GM18519 (cell line): Measurements from ENCODE around the gene CAMK1D.

Source experiments
- ATAC-seq: cut with Tn5 transposase; IDR thresholded peaks from one replicate; pipeline ENCODE4 v1.9.1; 2021; ENCODE audit warnings: mild to moderate bottlenecking, moderate library complexity; ENCODE audit not compliant: unreplicated experiment, low FRiP score

The CAMK1D gene

DNA sequence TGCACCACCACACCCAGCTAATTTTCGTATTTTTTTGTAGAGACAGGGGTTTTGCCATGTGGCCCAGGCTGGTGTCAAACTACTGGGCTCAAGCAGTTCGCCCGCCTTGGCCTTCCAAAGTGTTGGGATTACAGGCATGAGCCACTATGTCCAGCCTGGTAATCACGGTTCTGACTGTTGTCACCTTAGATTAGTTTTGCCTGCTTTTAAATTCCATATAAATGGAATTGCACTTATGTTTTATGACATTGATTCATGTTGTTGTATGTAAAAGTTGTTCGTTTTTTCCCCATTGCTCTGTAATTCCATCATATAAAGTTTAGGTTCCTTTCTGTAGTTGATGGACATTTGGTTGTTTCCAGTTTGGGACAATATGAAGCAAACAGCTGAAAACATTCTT, 106.0 kb downstream of the CAMK1D start:
- ATAC-seq: no peak

DNA sequence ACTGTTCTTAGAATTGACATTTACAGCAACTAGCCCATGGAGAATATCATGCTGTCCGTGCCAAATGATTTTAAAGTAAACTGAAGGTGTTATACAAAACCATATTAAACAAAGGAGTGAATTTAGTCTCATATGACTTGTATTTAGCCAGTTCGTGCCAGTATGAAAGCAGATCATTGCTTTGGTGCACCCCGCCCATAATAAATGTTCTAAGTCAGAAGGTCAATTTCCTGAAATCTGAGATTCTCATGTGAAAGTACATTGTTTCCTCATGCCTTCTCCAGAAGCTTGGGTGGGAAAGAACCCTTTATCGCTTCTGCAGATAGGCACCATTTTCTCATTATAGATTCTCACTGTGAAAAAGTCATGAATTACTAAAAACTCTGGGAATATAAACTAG, 106.4 kb downstream of the CAMK1D start:
- ATAC-seq: no peak

DNA sequence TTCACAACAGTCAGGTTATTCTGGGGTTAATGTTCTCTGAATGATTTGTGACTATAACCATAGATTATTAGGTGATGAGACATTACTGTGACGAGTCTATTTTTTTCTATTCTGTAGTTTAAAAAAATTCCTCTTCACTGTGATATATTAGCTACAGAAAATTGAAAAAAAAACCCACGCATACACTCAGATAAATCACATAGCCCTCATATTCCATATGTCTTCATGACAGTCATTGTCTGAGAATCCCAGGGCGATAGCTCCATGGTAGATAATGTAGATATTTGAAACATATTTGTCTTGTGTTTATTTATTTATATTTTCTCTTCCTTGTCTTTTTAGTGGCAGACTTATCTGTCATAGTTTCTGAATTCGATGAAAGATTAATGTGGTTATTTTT, 110.0 kb downstream of the CAMK1D start:
- no peak for ATAC-seq

DNA sequence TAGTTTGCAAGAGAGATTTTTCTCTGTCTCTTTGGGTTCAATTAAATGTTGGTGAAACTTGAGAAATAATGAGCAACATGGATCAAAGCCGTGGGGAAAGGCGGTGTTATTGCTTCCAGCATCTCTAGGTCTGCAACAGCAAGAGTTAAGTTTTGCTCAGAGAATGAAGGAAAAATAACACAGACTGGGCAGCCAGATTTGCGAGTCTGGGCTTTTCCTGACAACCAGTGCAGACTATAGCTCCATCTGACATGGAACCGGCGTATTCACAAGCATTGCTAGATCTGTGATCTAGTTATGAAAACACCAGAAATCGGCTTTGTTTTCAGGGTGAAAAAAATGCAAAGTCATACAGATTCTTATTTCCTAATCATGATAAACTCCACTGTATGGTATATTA, 110.4 kb downstream of the CAMK1D start:
- ATAC-seq: no peak

DNA sequence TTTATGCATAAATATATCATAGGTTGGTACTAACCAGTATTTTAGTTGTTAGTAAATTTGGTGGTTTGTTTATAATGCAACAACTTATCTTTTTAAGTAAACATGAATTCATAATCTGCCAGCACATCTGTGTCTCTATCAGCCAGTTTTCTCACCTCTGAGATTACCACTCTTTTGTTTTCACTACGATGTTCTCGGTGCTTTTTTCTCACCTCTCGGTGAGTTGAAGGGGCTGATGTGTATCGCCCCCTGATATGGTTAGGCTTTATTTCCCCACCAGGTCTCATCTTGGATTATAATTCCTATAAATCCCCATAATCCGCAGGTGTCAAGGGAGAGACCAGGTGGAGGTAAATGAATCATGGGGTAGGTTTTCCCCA, 114.1 kb downstream of the CAMK1D start:
- ATAC-seq: no peak

DNA sequence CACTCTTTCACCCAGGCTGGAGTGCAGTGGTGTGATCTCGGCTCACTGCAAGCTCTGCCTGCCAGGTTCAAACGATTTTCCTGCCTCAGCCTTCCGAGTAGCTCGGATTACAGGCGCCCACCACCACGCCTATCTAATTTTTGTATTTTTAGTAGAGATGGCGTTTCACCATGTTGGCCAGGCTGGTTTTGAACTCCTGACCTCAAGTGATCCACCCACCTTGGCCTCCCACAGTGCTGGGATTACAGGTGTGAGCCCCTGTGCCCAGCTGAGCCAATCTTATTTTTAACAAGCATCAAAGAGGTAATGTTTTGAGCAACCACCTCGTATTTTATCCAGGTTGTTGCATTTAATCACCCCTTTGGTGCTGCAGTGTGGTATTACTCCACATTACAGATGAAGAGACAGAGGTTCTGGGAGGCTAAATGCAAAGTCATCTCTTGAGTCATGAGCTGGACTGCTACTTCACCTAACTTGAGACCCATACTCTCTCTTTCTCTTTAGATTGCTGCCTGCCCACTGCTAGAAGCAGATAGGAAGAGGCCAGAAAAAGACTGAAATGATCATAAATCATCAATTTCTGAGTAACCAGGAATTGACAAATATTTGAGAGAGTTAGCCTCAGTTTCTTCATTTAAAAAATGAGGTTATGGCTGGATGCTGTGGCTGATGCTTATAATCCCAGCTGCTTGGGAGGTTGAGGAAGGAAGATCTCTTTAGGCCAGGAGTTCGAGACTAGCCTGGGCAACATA, 116.2 kb downstream of the CAMK1D start:
- no peak for ATAC-seq

DNA sequence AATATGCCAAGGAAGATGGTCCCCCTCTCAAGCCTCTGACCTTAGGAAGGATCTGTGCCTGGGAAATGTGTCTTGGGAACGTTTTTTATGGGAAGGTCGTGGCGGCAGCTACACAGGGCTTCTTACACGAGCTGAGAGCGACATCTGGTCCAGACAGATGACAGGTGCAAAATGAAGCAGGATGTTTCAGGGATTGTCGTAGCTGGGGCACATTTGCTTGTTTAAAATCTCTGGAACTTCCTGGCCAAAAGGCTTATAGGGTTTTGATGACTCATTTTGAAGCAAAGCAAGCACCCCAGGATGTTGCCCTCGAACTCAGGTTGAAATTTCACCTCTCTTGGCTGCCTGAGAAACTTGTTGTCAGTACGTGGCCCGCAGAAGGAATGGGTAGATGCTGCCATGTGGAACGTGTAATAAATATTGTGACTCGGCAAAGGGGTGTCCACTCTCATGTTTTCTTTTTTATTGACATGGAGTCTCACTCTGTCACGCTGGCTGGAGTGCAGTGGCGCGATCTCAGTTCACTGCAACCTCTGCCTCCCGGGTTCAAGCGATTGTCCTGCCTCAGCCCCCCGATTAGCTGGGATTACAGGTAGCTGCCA, 117.5 kb downstream of the CAMK1D start:
- ATAC-seq: no peak

DNA sequence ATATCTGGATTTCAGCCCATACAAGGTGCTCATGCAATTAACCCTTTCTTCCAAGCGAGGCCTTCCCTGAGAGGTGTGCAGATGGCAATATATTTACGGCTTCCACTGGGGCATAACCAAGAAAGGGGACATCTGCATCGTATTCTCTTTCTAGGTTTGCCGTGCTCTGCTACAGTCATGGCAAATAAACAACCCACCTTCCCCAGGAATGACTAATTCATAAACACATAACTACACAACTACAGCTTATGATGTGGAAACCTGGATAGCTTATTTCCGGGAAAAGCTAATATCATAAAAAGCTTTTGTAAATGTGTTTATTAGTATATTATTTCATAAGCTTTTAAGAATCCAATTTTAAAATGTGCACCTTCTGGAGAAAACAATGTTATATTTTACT, 120.0 kb downstream of the CAMK1D start:
- ATAC-seq: no peak

DNA sequence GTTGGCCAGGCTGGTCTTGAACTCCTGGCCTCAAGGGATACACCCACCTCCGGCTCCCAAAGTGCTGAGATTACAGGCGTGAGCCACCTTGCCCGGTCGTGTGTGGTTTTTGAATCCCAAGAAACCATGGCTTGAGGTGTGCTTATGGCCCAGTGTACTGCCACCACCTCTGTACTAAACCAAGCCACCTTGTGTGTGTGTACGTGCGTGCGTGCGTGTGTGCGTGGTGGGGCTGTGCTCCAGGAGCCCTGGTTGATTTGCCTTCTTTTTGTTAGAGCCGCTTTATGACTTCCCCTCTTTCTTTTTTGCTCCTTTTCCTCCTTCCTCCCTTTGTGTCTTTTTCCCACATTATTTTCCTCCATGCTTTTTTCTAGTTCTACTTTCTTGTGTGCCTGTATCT, 121.4 kb downstream of the CAMK1D start:
- no peak for ATAC-seq

DNA sequence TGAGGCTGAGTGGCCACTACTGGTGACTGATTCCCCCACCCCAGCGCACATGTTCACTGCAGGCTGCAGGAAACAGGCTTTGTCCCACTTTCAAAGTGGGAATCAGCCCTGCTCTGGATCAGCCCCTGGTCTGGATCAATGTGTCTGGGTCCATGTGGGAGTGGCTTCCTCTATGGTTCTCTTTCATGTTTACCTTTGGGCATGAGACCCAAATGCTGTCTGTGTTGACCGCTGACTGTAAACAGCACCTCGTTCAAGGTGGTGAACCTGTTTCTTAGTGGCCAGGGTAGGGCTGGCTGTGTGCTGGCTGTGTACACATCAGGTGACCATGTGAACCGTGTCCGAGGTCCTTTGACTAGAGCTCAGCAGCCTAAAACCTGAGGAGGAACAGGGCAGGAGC, 121.8 kb downstream of the CAMK1D start:
- ATAC-seq: no peak

DNA sequence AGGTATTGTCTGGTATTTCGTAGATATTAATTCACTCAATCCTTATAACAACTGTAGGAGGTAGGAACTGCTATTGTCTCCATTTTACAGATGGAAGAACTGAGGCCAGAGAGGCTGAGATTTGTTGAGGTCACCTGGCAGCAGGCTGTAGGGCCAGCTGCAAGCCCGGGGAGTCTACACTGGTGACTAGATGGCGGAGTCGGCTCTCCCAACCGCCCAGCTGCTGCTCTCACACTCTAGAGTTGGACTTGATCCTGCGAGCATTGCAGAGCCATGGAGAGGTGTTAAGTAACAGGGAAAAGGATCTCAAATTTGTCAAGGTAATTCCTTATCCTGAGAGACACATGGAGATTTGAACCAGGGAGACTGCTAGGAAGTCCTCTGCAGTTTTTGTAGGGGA, 124.1 kb downstream of the CAMK1D start:
- no peak for ATAC-seq

DNA sequence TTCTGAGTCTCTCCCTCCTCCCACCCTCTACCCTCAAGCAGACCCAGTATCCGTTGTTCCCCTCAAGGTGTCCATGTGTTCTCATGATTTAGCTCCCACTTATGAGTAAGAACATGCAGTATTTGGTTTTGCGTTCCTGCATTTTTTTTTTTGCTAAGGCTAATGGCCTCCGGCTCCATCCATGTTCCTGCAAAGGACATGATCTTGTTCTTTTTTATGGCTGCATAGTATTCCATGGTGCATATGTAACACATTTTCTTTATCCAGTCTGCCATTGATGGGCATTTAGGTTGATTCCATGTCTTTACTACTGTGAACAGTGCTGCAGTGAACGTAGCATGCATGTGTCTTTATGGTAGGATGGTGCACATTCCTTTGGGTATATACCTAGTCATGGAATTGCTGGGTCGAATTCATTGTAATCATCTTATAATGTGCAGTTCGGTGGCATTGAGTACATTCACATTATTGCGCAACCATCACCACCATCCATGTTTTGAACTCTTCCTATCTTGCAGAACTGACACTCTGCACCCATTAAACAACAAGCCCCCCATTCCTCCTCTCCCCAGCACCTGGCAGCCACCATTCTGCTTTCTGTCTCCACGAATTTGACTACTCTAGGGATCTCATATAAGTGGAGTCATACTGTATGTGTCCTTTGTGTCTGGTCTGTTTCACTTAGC, 125.5 kb downstream of the CAMK1D start:
- ATAC-seq: no peak

DNA sequence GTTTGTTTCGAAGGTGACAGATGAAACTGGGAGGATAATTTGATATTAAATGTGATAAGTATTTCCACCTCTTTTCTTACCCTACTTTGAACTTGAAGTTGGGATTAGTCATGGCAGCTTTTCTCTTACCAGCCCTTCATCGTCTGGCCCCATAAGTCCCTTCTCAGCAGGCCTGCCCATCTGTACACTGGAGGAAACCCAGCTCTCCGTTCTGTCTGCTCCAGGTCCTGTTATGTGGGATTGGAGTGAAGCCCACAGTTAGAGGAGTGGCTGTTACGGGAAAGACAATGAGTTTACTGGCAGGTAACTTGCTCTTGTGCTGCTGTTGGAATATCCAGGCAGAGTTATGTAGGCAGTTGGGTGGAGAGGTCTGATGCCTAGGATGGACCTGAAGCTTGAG, 127.3 kb downstream of the CAMK1D start:
- ATAC-seq: no peak

DNA sequence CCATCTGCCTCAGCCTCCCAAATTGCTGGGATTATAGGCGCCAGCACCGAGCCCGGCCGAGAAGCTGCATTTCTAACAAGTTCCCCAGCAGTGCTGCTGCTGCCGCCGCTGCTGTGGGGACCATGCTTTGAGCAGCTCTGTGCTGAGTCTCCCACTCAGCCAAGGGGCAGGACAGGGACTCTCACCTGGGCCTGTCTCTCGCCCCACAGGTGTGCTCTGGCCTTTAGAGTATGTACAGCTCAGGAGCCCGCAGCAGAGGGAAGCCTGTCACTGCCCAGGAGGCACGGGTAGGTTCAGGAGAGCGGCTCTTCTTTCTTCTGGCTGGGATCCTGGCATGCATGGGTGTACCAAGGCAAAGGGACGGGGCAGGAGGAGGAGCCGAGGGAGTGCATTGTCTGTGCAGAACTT, 130.1 kb downstream of the CAMK1D start:
- no peak for ATAC-seq

DNA sequence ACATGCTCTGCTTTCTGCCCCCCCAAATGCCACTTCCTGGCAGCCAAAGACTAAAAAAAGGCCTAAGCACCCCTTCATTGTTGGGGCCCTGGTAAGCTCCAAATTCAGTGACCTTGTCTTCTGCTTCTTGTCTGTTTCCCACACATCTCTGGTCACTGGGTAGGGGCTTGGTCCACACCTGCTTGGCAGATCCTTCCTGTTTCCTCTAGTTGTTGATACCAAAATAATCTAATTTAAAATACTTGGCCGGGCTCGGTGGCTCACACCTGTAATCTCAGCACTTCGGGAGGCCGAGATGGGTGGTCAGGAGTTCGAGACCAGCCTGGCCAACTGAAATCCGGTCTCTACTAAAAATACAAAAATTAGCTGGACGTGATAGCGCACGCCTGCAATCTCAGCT, 130.6 kb downstream of the CAMK1D start:
- ATAC-seq: no peak

DNA sequence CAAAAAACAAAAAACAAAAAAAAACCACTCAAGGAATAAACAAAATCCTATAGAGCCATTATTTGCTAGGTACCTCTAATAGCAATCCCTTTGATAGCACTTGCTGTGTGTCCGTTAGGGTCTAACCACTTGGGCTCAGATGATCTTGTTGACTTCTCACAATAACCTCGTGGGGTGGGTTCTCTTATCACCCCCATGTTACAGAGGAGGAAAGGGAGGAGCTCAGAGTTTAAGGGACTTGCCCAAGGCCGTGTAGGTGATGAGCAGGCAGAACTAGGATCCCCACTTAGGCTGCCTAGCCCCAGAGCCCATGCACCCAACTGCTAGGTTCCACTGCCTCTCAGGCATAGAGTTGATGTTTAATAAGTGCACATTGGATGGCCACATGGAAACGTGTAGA, 131.1 kb downstream of the CAMK1D start:
- no peak for ATAC-seq

DNA sequence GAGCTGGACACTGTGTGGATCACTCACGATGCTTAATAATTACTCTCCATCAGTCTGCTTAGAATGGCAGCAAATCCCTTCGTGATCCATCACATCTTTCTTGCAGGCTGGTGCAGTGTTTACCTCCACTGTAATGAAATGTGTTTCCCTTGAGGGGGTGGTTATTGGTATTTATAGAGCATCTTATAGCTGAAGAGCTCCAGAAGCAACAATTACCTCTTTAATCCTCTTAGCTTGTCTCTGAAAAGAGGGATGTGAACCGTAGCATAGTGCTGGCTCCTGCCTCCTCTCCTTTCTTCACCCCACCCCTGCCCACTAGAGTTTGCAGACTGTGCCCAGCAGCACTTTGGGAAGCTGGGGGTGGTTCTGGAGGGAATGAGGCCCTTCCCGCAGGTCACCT, 132.6 kb downstream of the CAMK1D start:
- ATAC-seq: no peak

DNA sequence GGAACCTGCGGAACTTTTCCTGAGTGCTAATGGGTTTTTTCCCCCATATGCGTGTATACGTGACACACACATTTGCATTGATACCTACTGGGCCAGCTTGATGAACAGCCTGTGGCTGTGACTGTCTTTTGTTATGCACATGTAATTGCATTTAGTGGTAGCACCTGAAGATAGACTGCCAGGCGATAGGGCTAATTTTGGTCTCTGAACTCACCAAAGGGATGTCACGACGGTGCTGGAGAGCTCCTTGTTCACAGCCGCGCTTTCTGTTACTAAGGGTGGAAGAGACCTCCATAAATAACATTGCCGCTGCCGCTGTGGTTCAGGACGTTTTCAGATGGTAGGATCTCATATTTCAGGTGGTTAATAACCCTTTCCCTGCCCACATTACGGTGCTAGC, 133.2 kb downstream of the CAMK1D start:
- ATAC-seq: no peak

DNA sequence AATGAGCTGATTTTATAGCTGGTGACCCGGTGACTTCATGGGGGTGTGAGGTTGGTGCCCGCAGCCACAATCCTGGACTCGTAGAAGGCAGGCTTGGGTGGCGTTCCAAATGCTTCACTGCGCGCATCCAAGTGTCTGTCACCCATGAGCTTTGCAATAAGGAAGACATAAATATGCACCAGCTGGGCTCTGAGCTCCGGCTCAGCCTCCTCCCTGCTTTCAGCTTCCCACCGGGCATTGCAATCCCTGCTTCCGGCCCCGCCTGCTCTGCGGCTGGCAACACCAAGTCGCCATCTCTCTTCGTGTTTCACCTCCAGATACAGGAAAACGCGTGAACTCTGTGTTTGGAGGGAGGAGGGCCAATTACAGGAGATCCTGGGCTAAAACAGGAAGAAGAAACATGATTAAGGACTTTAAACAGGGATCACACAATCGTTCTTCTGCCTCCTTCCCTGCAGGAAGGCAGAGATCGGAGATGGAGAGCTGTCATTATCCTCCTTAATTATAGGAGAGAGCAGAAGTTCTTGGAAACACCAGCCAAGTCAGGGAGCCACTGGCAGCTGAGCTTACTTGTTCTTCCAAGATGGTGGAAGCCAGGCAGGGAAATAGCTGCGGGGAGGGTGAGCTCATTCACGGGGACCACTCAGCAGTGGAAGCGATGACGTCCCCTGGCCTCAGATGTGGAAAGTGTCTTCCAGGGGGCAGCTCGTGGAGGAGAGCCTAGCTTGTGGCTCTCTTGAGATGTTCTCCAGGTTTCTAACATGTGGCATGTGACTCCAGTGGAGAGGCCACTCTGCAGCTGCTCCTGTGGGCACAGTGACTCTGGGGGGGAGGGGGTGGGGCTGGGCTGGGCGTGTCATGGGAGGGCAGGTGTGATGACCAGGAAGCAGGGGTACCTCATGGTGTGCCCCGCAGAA, 134.9 kb downstream of the CAMK1D start:
- ATAC-seq: no peak

DNA sequence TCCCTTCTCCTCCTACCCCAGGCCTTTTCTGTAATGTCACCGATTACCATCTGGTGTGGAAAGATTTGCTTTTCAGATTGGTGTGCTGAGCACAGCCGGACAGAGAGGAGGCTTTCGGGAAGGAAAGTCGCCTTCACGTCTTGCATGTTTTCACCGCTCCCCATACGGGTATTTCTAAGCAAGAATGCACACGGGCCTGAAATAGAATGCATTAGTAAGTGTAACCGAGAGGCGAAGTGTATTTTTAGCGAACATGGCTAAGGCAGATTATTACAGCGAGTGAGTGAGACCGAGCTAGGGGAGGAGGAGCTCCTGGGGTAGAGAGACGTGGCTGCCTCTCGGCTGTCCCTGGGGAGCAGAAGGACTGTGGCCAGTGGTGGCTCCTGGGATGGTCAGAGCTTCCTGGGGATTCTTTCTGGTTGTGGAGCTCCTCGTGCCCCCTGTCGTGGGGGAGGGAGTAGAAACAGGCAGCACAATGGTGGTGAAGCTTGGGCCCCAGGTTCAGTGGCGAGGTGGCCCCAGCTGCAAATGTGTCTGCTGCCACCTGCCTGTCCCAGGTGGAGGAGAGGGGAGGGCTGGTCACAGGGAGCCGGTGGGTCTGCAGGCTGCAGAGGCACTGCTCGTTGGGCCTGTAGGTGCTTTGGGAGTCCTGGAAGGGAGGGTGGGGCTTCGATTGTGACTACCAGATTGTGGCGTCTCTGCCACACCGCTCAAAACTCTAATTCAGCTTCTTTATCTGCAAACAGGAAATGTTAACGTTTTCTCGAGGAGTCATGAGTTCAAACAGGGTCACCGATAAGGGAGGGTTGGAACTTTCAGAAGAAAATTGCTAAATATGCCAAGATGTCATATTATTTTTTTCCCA, 135.8 kb downstream of the CAMK1D start:
- peak; percentile 81 for ATAC-seq
